Ascending aorta (tissue), 2 donors: ENCODE measurements around the gene NUTM2B. TPM values are rescaled to one million over a fixed set of nuclear protein-coding genes. Genes with fewer than 3 reads are reported as not detected.
"Not testable (repeated sequence)": the region's sequence is repeated elsewhere in the genome, so short reads cannot be mapped to it uniquely, and the experiment has no call there.

Experiments
- DNase-seq, 2 donors: peaks; one replicate each; pipeline ENCODE4 v3.0.0-alpha.2; 2019; ENCODE audit warnings: low spot score in 2 of 2
- H3K27ac ChIP-seq, 2 donors: fragments of 200-600 bp; sonication (generic); one replicate each; pipeline ENCODE4 v1.5.1; 2016 to 2017; ENCODE audit warnings: mild to moderate bottlenecking in 1 of 2
- H3K27me3 ChIP-seq: fragments of 200-600 bp; sonication (generic); one replicate; pipeline ENCODE4 v1.5.1; 2017
- H3K36me3 ChIP-seq, 2 donors: fragments of 200-600 bp; sonication (generic); one replicate each; pipeline ENCODE4 v1.5.1; 2016
- H3K4me1 ChIP-seq, 2 donors: fragments of 200-600 bp; sonication (generic); one replicate each; pipeline ENCODE4 v1.5.1; 2016 to 2017; ENCODE audit warnings: mild to moderate bottlenecking in 1 of 2
- H3K4me3 ChIP-seq, 2 donors: fragments of 200-600 bp; sonication (generic); one replicate each; pipeline ENCODE4 v1.5.1; 2016 to 2017; ENCODE audit warnings: mild to moderate bottlenecking in 1 of 2
- H3K9me3 ChIP-seq, 2 donors: fragments of 200-600 bp; sonication (generic); one replicate each; pipeline ENCODE4 v1.5.1; 2016
- intact Hi-C: fragments of 100-400 bp; cut with DNase I; formaldehyde crosslinking; loops from one replicate; pipeline ENCODE4 v1.15.1; 2023
- total RNA-seq: library from RNA; depleted of rRNA; stranded (reverse); fragments of >200 nt; gene quantifications from one replicate; pipeline ENCODE4 v1.1.0, GENCODE V29; 2016

The NUTM2B gene
- total RNA-seq, 1 donor from 2014 or later, result 4.5 TPM

DNA sequence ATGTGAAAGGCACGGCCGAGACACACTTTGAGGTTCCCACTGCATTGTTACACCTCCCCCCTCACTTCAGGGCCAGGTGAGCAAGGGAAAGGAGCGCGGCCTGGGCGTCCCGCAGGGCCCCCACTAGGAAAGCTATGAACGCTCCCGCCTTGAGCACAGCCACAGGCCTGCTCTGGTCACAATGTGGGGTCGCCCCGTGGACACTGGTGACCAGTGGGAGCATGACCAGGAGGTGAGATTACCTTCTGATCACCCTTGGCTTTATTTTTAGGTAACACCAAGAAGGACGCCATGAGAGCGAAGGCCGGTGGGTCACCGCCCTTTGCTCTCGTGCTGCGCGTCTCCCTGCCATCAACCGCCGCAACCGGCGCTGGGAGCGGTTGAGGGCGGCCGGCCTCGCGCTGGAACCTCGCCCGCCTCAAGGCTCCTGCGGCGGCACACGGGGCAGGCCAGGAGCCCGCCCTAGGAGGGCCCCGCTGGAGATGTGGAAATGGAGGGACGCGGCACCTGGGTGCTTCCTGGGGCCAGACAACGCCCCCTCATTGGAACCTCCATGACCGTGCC, 2.6 kb upstream of the NUTM2B start:
- intact Hi-C loops, H3K27ac ChIP-seq, H3K36me3 ChIP-seq, H3K9me3 ChIP-seq, H3K27me3 ChIP-seq, H3K4me3 ChIP-seq, H3K4me1 ChIP-seq, DNase-seq: not testable (repeated sequence)

GRCh38 chr10:79707017-79707416, 4.0 kb downstream of the NUTM2B start:
- intact Hi-C loops, H3K9me3 ChIP-seq, DNase-seq, H3K4me1 ChIP-seq, H3K27ac ChIP-seq, H3K27me3 ChIP-seq, H3K4me3 ChIP-seq, H3K36me3 ChIP-seq: not testable (repeated sequence)

- H3K36me3 ChIP-seq, intact Hi-C loops: not testable (repeated sequence)
Observed at GRCh38 chr10:79714976-79715375, 11.9 kb downstream of the NUTM2B start.

DNA sequence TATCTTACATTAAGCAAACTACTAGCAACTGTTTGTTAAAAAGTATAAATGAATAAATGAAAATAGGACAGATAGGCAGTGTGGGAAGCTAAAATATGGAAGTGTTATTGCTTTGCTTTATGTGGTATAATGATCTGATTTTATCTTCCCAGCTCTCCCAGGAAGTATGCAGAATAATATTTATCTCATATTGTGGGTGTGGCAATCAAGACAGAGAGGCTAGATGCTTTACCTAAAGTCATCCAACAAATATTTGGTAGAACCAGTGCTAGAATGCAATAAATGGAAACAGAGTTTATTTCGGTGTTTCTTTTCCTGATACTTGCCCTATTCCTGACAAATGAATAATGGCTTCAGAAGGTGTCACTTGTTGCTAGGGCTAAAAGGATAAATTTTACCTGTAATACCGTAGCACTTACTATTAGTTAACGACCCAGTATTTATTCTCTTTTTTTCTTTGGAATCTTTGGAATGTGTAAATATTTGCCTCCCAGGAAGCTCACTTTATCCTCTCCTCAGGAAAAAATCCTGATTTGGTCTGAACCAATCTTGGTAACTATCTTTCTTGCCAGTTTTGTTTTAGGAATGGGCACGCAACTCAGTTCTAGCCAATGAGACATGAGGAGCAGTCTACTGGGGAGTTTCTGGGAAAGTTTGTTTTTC, 14.0 kb downstream of the NUTM2B start:
- H3K4me1 ChIP-seq, H3K27me3 ChIP-seq, H3K27ac ChIP-seq, DNase-seq, H3K4me3 ChIP-seq, intact Hi-C loops, H3K36me3 ChIP-seq, H3K9me3 ChIP-seq: not testable (repeated sequence)

More at GRCh38 chr10:79714976-79715375, 11.9 kb downstream of the NUTM2B start:
- H3K27ac ChIP-seq, H3K4me3 ChIP-seq, DNase-seq, H3K9me3 ChIP-seq, H3K4me1 ChIP-seq, H3K27me3 ChIP-seq: not testable (repeated sequence)

- H3K9me3 ChIP-seq, H3K27me3 ChIP-seq, DNase-seq, H3K36me3 ChIP-seq, H3K4me3 ChIP-seq, intact Hi-C loops, H3K4me1 ChIP-seq, H3K27ac ChIP-seq: not testable (repeated sequence)
Observed at GRCh38 chr10:79720000-79720399, 17.0 kb downstream of the NUTM2B start.

DNA sequence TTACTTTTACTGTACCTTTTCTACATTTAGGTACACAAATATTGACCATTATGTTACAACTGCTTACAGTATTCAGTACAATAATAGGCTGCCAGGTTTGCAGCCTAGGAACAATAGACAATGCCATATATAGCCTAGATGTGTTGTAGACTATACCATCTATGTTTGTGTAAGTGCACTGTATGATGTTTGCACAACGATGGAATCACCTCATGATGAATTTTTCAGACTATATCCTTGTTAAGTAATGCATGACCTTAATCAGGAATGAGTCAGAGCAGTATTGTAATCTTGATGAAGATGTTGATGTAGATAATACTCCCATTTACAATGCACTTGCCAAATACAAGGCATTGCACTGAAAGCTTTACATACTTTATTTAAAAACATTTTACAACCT, 23.6 kb downstream of the NUTM2B start:
- H3K9me3 ChIP-seq, H3K27ac ChIP-seq, H3K4me3 ChIP-seq, DNase-seq, H3K4me1 ChIP-seq, H3K27me3 ChIP-seq, intact Hi-C loops, H3K36me3 ChIP-seq: not testable (repeated sequence)

DNA sequence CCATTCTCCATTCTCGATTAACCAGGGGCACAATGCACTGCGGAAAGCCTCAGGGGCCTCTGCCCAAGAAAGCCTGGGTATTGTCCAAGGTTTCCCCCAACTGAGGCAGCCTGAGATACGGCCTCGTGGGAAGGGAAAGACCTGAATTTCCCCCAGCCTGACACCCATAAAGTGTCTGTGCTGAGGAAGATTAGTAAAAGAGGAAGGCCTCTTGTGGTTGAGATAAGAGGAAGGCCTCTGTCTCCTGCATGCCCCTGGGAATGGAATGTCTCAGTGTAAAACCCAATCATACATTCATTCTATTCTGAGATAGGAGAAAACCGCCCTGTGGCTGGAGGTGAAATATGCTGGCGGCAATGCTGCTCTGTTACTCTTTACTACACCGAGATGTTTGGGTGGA, 41.8 kb downstream of the NUTM2B start:
- intact Hi-C loops, H3K4me1 ChIP-seq, DNase-seq, H3K9me3 ChIP-seq, H3K4me3 ChIP-seq, H3K36me3 ChIP-seq, H3K27ac ChIP-seq, H3K27me3 ChIP-seq: not testable (repeated sequence)

GRCh38 chr10:79748510-79748909, 45.5 kb downstream of the NUTM2B start:
- H3K9me3 ChIP-seq, H3K4me3 ChIP-seq, H3K4me1 ChIP-seq, DNase-seq, intact Hi-C loops, H3K27me3 ChIP-seq, H3K27ac ChIP-seq, H3K36me3 ChIP-seq: not testable (repeated sequence)

DNA sequence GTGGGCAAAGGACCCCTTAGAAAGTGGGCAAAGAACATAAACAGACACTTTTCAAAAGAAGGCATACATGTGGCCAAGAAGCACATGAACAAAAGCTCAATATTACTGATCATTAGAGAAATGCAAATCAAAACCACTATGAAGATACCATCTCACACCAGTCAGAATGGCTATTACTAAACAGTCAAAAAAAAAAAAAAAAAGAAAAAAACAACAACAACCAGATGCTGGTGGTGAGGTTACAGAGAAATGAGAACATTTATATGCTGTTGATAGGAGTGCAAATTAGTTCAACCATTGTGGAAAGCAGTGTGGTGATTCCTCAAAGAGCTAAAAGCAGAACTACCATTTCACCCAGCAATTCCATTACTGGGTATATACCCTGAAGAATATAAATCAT, 50.6 kb downstream of the NUTM2B start:
- intact Hi-C loops, DNase-seq: not testable (repeated sequence)

DNA sequence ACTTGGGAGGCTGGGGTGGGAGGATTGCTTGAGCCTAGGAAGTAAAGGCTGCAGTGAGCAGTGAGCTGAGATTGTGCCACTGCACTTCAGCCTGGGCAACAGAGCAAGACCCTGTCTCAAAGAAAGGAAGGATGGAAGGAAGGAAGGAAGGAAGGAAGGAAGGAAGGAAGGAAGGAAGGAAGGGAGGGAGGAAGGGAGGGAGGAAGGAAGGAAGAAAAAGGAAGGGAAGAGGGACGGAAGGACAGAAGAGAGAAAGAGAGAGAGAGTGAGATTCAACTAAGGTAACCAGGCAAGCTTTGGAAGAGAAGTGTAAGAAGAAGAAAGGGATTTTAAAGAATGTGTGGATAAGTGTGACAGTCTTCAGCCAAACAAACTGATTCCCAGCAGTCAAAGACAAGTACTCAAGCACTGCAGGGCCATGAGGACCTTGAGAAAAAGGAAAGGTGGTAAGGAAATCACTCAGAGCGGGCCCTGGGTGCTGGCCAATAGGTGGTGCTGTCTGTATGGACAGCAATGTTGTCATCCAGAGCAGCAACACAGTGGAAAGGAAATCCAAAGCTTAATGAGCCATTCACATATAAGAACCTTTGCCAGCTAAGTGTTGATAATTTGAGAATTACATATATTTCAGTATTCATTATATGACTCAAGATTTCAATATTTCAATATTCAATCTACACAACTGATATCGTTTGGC, 55.4 kb downstream of the NUTM2B start:
- DNase-seq, intact Hi-C loops: not testable (repeated sequence)

More for the DNA sequence above, 50.6 kb downstream of the NUTM2B start:
- H3K36me3 ChIP-seq, H3K9me3 ChIP-seq, H3K27ac ChIP-seq, H3K4me3 ChIP-seq, H3K27me3 ChIP-seq, H3K4me1 ChIP-seq: not testable (repeated sequence)

More for the DNA sequence above, 55.4 kb downstream of the NUTM2B start:
- H3K27me3 ChIP-seq, H3K4me3 ChIP-seq, H3K9me3 ChIP-seq, H3K36me3 ChIP-seq, H3K4me1 ChIP-seq, H3K27ac ChIP-seq: not testable (repeated sequence)

Other genes with a start within 250 kb of the NUTM2B start
- gene EIF5AL1, start 190.7 kb upstream of the NUTM2B start, total RNA-seq, result 0.21 TPM
- gene SFTPA2, start 142.8 kb upstream of the NUTM2B start, total RNA-seq, result not detected
- not detected for gene SFTPA1, start 92.3 kb upstream of the NUTM2B start, total RNA-seq
- gene NUTM2E, start 123.5 kb downstream of the NUTM2B start, total RNA-seq, result not detected
- gene SFTPD, start 245.9 kb downstream of the NUTM2B start, total RNA-seq, result not detected